Epithelial cell of esophagus (primary cell): ENCODE data around the gene MEF2A.

Experiments used
- DNase-seq: peaks from one replicate; pipeline ENCODE4 v3.0.0; 2010; ENCODE audit warnings: low read depth
- H3K4me3 ChIP-seq: 2 replicates; pipeline ENCODE4 v1.5.1; 2011; ENCODE audit warnings: mild to moderate bottlenecking, low read length, control low read depth
- CTCF ChIP-seq: IDR thresholded peaks from 2 replicates; pipeline ENCODE4 v1.5.1; 2011; ENCODE audit warnings: low read depth, mild to moderate bottlenecking, low read length, control low read depth, inconsistent platforms; ENCODE audit not compliant: insufficient read depth; ENCODE audit errors: missing control alignments

Gene MEF2A

GRCh38 chr15:99537344-99537743 lies 28.4 kb upstream of the MEF2A start:
- DNase-seq, result no peak
- no peak for TF ChIP-seq CTCF
- H3K4me3 ChIP-seq, result no peak overlapping the region

- TF ChIP-seq CTCF, result no peak
- DNase-seq, result no peak
- H3K4me3 ChIP-seq, result no peak overlapping the region
These were observed 27.5 kb upstream of the MEF2A start for GRCh38 chr15:99538261-99538660.

GRCh38 chr15:99542828-99543227 lies 23.0 kb upstream of the MEF2A start:
- no peak overlapping the region for H3K4me3 ChIP-seq
- peak; percentile 55 for DNase-seq
- TF ChIP-seq CTCF, result no peak

DNA sequence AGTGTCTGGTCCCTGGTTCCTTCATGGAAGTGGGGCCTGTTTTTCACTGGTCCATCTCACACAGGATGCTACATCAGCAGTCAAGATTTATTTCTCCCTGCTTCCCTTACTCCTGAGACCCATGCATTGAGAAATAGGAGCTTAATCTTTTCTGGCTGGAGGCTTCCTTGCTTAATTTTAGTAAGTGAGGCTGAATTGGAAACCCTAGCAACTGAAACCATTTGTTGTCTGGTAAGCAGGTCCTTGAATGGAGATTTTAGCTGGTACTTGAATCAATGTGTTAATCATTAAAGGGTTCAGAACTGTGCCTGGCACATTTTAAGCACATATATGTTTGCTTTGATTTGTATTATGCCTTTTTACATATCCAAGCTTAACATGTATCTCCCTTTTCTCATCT lies 20.2 kb upstream of the MEF2A start:
- no peak for TF ChIP-seq CTCF
- DNase-seq, result no peak
- no peak overlapping the region for H3K4me3 ChIP-seq

GRCh38 chr15:99546441-99547100 lies 19.2 kb upstream of the MEF2A start:
- TF ChIP-seq CTCF, result no peak
- no peak overlapping the region for H3K4me3 ChIP-seq
- DNase-seq, result no peak

- DNase-seq, result no peak
- TF ChIP-seq CTCF, result no peak
- no peak overlapping the region for H3K4me3 ChIP-seq
These were observed 18.3 kb upstream of the MEF2A start for GRCh38 chr15:99547517-99547916.

GRCh38 chr15:99550077-99550476 lies 15.7 kb upstream of the MEF2A start:
- no peak for TF ChIP-seq CTCF
- DNase-seq, result no peak
- H3K4me3 ChIP-seq, result no peak overlapping the region
